GM19372 (cell line): ENCODE measurements around the gene PKMYT1.
"Not testable (repeated sequence)": the region's sequence is repeated elsewhere in the genome, so short reads cannot be mapped to it uniquely, and the experiment has no call there.

ENCODE experiments used
- ATAC-seq: cut with Tn5 transposase; IDR thresholded peaks from one replicate; pipeline ENCODE4 v1.9.1; 2021; ENCODE audit warnings: mild to moderate bottlenecking, low read depth, moderate library complexity; ENCODE audit not compliant: unreplicated experiment

Gene PKMYT1

GRCh38 chr16:2963723-2964474 lies 16.3 kb downstream of the PKMYT1 start, which contains the start of gene KREMEN2:
TSS of gene KREMEN2 (plus strand) at chr16:2964275. CDS start at chr16:2964521, 246 bp downstream.
- ATAC-seq: no peak

- ATAC-seq: no peak
Measured at GRCh38 chr16:2963074-2963722, 17.0 kb downstream of the PKMYT1 start.

- no peak for ATAC-seq
Measured at GRCh38 chr16:2962334-2963073, 17.7 kb downstream of the PKMYT1 start.

- no peak for ATAC-seq
Measured at GRCh38 chr16:2960183-2961010, 19.8 kb downstream of the PKMYT1 start.

- no peak for ATAC-seq
Measured at GRCh38 chr16:2959206-2959605, 21.0 kb downstream of the PKMYT1 start.

GRCh38 chr16:2956579-2956956 lies 23.7 kb downstream of the PKMYT1 start:
- no peak for ATAC-seq

GRCh38 chr16:2955779-2956578 lies 24.3 kb downstream of the PKMYT1 start:
- no peak for ATAC-seq

- no peak for ATAC-seq
Measured at GRCh38 chr16:2955438-2955778, 24.8 kb downstream of the PKMYT1 start.

- no peak for ATAC-seq
Measured at GRCh38 chr16:2954656-2955381, 25.4 kb downstream of the PKMYT1 start.

GRCh38 chr16:2953706-2954627 lies 26.3 kb downstream of the PKMYT1 start:
- ATAC-seq: no peak

GRCh38 chr16:2952679-2953078 lies 27.6 kb downstream of the PKMYT1 start:
- no peak for ATAC-seq

- ATAC-seq: no peak
Measured at GRCh38 chr16:2950773-2951172, 29.5 kb downstream of the PKMYT1 start.

- no peak for ATAC-seq
Measured at GRCh38 chr16:2950353-2950724, 29.9 kb downstream of the PKMYT1 start.

- ATAC-seq: no peak
Measured at GRCh38 chr16:2949705-2950352, 30.4 kb downstream of the PKMYT1 start.

GRCh38 chr16:2948807-2949704 lies 31.2 kb downstream of the PKMYT1 start:
- ATAC-seq: no peak

- no peak for ATAC-seq
Measured at GRCh38 chr16:2946649-2947048, 33.6 kb downstream of the PKMYT1 start.

GRCh38 chr16:2943716-2944115 lies 36.5 kb downstream of the PKMYT1 start:
- not testable (repeated sequence) for ATAC-seq
